SK-N-SH (cell line): Measurements from ENCODE around the gene BSX. TPM values are rescaled to one million over a fixed set of nuclear protein-coding genes. Genes with fewer than 3 reads are reported as not detected.

Experiments
- CTCF ChIA-PET: fragments of 300-600, 350-600 bp; formaldehyde crosslinking; extraction: SDS; loops from one replicate; lab custom pipeline; 2021; lab: Yijun Ruan, JAX
- POLR2A ChIA-PET: fragments of 350-600 bp; sonication (Branson Sonifier 250); formaldehyde crosslinking; extraction: SDS; loops from one replicate; lab custom pipeline; 2020; ENCODE audit warnings: antibody characterized with exemption, inconsistent platforms; lab: Yijun Ruan, JAX
- DNase-seq: peaks from one replicate; pipeline ENCODE4 v3.0.0; 2012
- H2AFZ ChIP-seq: fragments of 200-600 bp; sonication (generic); 2 replicates; pipeline ENCODE4 v1.8.1; 2016; ENCODE audit warnings: antibody characterized with exemption, mild to moderate bottlenecking, low read depth
- H3F3A ChIP-seq: fragments of 200-600 bp; sonication (generic); replicated peaks from 2 replicates; pipeline ENCODE3; 2016; ENCODE audit warnings: antibody characterized with exemption, mild to moderate bottlenecking; ENCODE audit not compliant: insufficient read depth
- H3K27ac ChIP-seq, 2 experiments: fragments of 200-500 bp in 1 of 2; fragments of 200-600 bp in 1 of 2; sonication (Bioruptor generic) in 1 of 2; sonication (generic), shearing (Covaris generic) in 1 of 2; 2 replicates each; pipeline versions ENCODE4 v1.5.1 to v1.6.1; 2014 to 2016; ENCODE audit warnings: low read depth in 2 of 2, inconsistent platforms in 1 of 2, low read length in 1 of 2, mild to moderate bottlenecking in 1 of 2, mixed read lengths in 1 of 2
- H3K27me3 ChIP-seq: fragments of 200-600 bp; sonication (generic), shearing (Covaris generic); 2 replicates; pipeline ENCODE4 v1.6.1; 2016; ENCODE audit warnings: mixed run types; ENCODE audit not compliant: insufficient read depth
- H3K36me3 ChIP-seq, 2 experiments: fragments of 200-500 bp in 1 of 2; fragments of 200-600 bp in 1 of 2; sonication (Bioruptor generic) in 1 of 2; sonication (generic) in 1 of 2; replicated peaks in 1 of 2; 2 replicates each; pipeline versions ENCODE3 to v1.5.1; 2014 to 2016; ENCODE audit warnings: low read length in 1 of 2, mild to moderate bottlenecking in 1 of 2; ENCODE audit not compliant: insufficient read depth in 2 of 2, control insufficient read depth in 1 of 2
- H3K4me1 ChIP-seq, 2 experiments: fragments of 200-500 bp in 1 of 2; fragments of 200-600 bp in 1 of 2; sonication (Bioruptor generic) in 1 of 2; sonication (generic), shearing (Covaris generic) in 1 of 2; 2 replicates each; pipeline versions ENCODE4 v1.5.1 to v1.6.1; 2014 to 2016; ENCODE audit warnings: low read depth in 1 of 2, low read length in 1 of 2, mixed run types in 1 of 2; ENCODE audit not compliant: insufficient read depth in 2 of 2, control insufficient read depth in 1 of 2
- H3K4me2 ChIP-seq: fragments of 200-600 bp; sonication (generic), shearing (Covaris generic); 2 replicates; pipeline ENCODE4 v1.6.1; 2017; ENCODE audit warnings: mixed run types
- H3K4me3 ChIP-seq, 2 experiments: fragments of 200-500 bp in 1 of 2; fragments of 200-600 bp in 1 of 2; sonication (Bioruptor generic) in 1 of 2; sonication (generic), shearing (Covaris generic) in 1 of 2; 2 replicates each; pipeline versions ENCODE4 v1.5.1 to v1.8.1; 2014 to 2016; ENCODE audit warnings: low read depth in 2 of 2, inconsistent platforms in 1 of 2, low read length in 1 of 2, mild to moderate bottlenecking in 1 of 2, mixed read lengths in 1 of 2, moderate library complexity in 1 of 2
- H3K79me2 ChIP-seq: fragments of 200-600 bp; sonication (generic); 2 replicates; pipeline ENCODE4 v1.8.1; 2017; ENCODE audit warnings: mild to moderate bottlenecking; ENCODE audit not compliant: insufficient read depth
- H3K9ac ChIP-seq: fragments of 200-600 bp; sonication (generic); 2 replicates; pipeline ENCODE4 v1.6.1; 2017; ENCODE audit warnings: mixed run types
- H3K9me2 ChIP-seq: fragments of 200-600 bp; sonication (generic); 2 replicates; pipeline ENCODE4 v1.6.1; 2017; ENCODE audit warnings: mixed run types
- H3K9me3 ChIP-seq: fragments of 200-600 bp; sonication (generic); 2 replicates; pipeline ENCODE4 v1.6.1; 2017; ENCODE audit warnings: mixed run types, mild to moderate bottlenecking, moderate library complexity
- H4K20me1 ChIP-seq: fragments of 200-600 bp; sonication (generic); 2 replicates; pipeline ENCODE4 v1.6.1; 2017; ENCODE audit warnings: mild to moderate bottlenecking, mixed run types; ENCODE audit not compliant: insufficient read depth
- CHD2 ChIP-seq: fragments of 150-350 bp; IDR thresholded peaks from 2 replicates; pipeline ENCODE4 v1.6.1; 2018; ENCODE audit warnings: low read length; ENCODE audit not compliant: partially characterized antibody
- FOXJ3 ChIP-seq: sonication (generic); formaldehyde crosslinking; IDR thresholded peaks from 2 replicates; pipeline ENCODE4 v1.5.1; 2020; ENCODE audit warnings: mild to moderate bottlenecking, missing genetic modification reagents
- IRF3 ChIP-seq: fragments of 150-350 bp; IDR thresholded peaks from 2 replicates; pipeline ENCODE4 v1.6.1; 2016; ENCODE audit warnings: mild to moderate bottlenecking, low read depth, low read length
- JUND ChIP-seq: IDR thresholded peaks from 2 replicates; pipeline ENCODE4 v1.4.0; 2012
- NRF1 ChIP-seq: IDR thresholded peaks from 2 replicates; pipeline ENCODE4 v1.6.1; 2012; ENCODE audit warnings: low read depth, mild to moderate bottlenecking, low read length
- PBX3 ChIP-seq: IDR thresholded peaks from 2 replicates; pipeline ENCODE4; 2012
- POLR2AphosphoS5 ChIP-seq: IDR thresholded peaks from 2 replicates; pipeline ENCODE4 v1.6.1; 2012; ENCODE audit warnings: low read depth, low read length
- RCOR1 ChIP-seq: fragments of 150-350 bp; IDR thresholded peaks from 2 replicates; pipeline ENCODE4 v1.6.1; 2017; ENCODE audit warnings: antibody characterized with exemption, low read length
- RFX5 ChIP-seq: IDR thresholded peaks from 2 replicates; pipeline ENCODE4 v1.6.1; 2012; ENCODE audit warnings: mild to moderate bottlenecking, improper control_type of control experiment, low read length
- RXRA ChIP-seq: IDR thresholded peaks from 2 replicates; pipeline ENCODE4 v1.4.0; 2012; ENCODE audit warnings: low read depth, mild to moderate bottlenecking, borderline replicate concordance
- TAF1 ChIP-seq: IDR thresholded peaks from 2 replicates; pipeline ENCODE4 v1.6.1; 2012; ENCODE audit warnings: low read depth, mild to moderate bottlenecking, low read length, moderate library complexity, borderline replicate concordance
- USF2 ChIP-seq: fragments of 150-350 bp; IDR thresholded peaks from 2 replicates; pipeline ENCODE4 v1.6.1; 2017; ENCODE audit warnings: antibody characterized with exemption, low read length, low read depth, borderline replicate concordance
- WGBS: methylation state at CpG from one replicate; pipeline ENCODE4 v1.1.6; 2017; ENCODE audit warnings: low lambda C conversion rate; 5-methylcytosine and 5-hydroxymethylcytosine counted together
- polyA plus RNA-seq, 3 experiments: library from polyadenylated mRNA; depleted of rRNA; stranded (reverse); fragments of >200 nt; gene quantifications; 2 replicates each; pipeline ENCODE4 v1.2.3, GENCODE V29; 2012

The BSX gene
- polyA plus RNA-seq, 1 of the 3 experiments (the other 2 are of a cell fraction), result 0.16 TPM

GRCh38 chr11:122931510-122931909 lies 50.1 kb downstream of the BSX start:
- H3K4me1 ChIP-seq, result no peaks in the 10 kb centered on the region; a peak in 1 of 4 replicates
- CTCF ChIA-PET, result interaction anchor here (1.1 to 1.6 kb wide), 2 partner anchors 68 to 92 kb away, joined by 3 to 5 read pairs; no protein-coding TSS in a partner anchor
- TF ChIP-seq USF2 (no peak), TAF1 (no peak), IRF3 (no peak), FOXJ3 (CRISPR knock-in tag) (no peak), RXRA (no peak), NRF1 (no peak), CHD2 (no peak), JUND (no peak), POLR2AphosphoS5 (no peak), RCOR1 (no peak), RFX5 (no peak), PBX3 (no peak)
- TF ChIP-seq, all 33 proteins: peak for 0
- Histone ChIP-seq H3K36me3 (peaks cover 0 to 8% of the 10 kb centered on the region in 2 experiments), H4K20me1 (no peaks in the 10 kb centered on the region), H3K27ac (no peak overlapping the region), H3K27me3 (no peaks in the 10 kb centered on the region), H3F3A (no peaks in the 10 kb centered on the region), H3K9me3 (no peaks in the 10 kb centered on the region), H2AFZ (no peak overlapping the region), H3K79me2 (no peaks in the 10 kb centered on the region), H3K4me3 (no peak overlapping the region), H3K9me2 (no peaks in the 10 kb centered on the region; the same call in 1 of the 2 replicates), H3K4me2 (no peak overlapping the region), H3K9ac (no peak overlapping the region)
- whole genome bisulfite sequencing, result 89% methylated on average over 6 of the region's 6 CpGs
- POLR2A ChIA-PET, result no interaction called here
- no peak for DNase-seq

Other genes starting within 250 kb of the BSX start
- not detected in 2 replicates for gene CRTAM, start 143.3 kb downstream of the BSX start, polyA plus RNA-seq (2012; rRNA removed)
- gene JHY, start 99.1 kb downstream of the BSX start, polyA plus RNA-seq (2012; rRNA removed), result 2.9 TPM in 2 replicates
- gene HSPA8, start 80.3 kb upstream of the BSX start, polyA plus RNA-seq (2012; rRNA removed), result 2,088 and 3,150 TPM in 2 replicates
- 61.9 and 85.1 TPM in 2 replicates for gene CLMP, start 213.4 kb upstream of the BSX start, polyA plus RNA-seq (2012; rRNA removed)